SK-N-SH treated with all-trans-retinoic acid at 6 μM for 48 hours (cell line): ENCODE results near the gene HCN4.

Experiments used
- RARB ChIP-seq: fragments of 250-450 bp; sonication (Bioruptor Pico); IDR thresholded peaks from 2 replicates; pipeline ENCODE4 v1.8.0; 2021; ENCODE audit warnings: mild to moderate bottlenecking, moderate library complexity
- ZNF8 ChIP-seq: fragments of 450-650 bp; formaldehyde crosslinking; IDR thresholded peaks from 2 replicates; pipeline ENCODE4 v1.5.0; 2020; ENCODE audit warnings: mild to moderate bottlenecking, moderate library complexity

DNA sequence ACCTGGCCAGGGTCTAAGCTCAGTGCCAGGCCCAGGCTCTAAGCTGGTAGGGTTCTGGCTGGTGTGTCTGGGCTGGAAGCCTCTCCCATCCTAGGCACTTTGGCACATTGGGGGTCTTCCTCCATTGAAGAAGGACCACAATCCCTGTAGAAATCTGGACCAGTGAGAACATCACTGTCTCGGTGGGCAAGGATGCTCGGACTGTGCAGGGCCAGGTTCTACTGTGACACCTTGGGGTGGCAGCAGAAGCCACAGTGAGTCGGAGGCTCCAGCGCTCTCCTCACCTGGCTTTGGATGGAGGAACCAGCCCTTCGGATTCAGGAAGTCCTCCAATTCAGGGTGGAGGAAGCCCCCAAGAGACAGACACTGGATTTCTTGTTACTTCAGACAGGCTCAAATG is 17.5 kb upstream of the HCN4 start:
- TF ChIP-seq RARB (no peak), ZNF8 (CRISPR knock-in tag) (no peak)
